ENCODE measurements around the gene TUFM. TPM values are rescaled to one million over a fixed set of nuclear protein-coding genes. Genes with fewer than 3 reads are reported as not detected.

The TUFM gene
- total RNA-seq, 4 donors from 2014 or later: 51.5 to 120 (median 79.9) TPM

DNA sequence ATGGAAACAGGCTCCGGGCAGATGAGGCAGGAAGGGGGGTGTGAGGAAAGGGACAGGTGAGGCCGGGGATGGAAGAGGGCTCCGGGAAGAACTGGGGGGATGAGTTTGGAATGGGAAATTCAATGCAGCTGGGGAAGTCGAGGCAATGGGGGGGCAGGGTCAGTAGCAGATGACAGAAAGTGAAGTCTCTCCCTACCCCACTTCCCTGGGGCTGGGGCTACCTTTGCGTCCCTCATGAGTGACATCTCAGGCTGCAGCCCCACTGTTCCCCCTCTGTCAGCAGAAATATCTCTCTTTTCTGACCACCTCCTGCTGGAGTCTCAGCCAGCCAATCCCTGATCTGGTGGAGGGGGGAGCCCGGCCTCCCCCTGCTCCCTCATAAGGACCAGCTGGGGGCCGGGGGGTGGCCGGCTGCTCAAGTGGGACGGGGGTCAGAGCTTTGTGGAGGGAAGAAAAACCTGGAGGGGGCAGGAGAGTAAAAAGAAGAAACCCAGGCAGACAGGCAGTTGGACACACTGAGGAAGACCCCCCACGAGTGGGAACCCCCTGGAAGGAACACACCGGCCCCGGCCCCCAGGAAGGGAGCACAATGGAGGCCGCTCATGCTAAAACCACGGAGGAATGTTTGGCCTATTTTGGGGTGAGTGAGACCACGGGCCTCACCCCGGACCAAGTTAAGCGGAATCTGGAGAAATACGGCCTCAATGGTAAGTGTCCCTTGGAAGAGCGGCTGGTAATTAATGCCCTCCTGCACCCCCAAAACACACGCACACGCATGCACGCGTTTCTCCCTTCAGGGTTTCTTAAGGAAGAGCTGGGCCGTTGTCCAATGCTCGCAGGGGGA is 32.2 kb upstream of the TUFM start, which contains the start of gene ATP2A1:
ATP2A1 (plus strand) TSS at position 406 of the 844 bp plus-strand sequence; CDS start at position 590, 184 bp downstream.
- TF ChIP-seq CTCF (IDR thresholded peaks at IDR 0.05; ENCODE audit: low read depth): no peak

- TF ChIP-seq CTCF (IDR thresholded peaks at IDR 0.05; ENCODE audit: low read depth): no peak
These were observed 31.5 kb upstream of the TUFM start for GRCh38 chr16:28877655-28878000.

DNA sequence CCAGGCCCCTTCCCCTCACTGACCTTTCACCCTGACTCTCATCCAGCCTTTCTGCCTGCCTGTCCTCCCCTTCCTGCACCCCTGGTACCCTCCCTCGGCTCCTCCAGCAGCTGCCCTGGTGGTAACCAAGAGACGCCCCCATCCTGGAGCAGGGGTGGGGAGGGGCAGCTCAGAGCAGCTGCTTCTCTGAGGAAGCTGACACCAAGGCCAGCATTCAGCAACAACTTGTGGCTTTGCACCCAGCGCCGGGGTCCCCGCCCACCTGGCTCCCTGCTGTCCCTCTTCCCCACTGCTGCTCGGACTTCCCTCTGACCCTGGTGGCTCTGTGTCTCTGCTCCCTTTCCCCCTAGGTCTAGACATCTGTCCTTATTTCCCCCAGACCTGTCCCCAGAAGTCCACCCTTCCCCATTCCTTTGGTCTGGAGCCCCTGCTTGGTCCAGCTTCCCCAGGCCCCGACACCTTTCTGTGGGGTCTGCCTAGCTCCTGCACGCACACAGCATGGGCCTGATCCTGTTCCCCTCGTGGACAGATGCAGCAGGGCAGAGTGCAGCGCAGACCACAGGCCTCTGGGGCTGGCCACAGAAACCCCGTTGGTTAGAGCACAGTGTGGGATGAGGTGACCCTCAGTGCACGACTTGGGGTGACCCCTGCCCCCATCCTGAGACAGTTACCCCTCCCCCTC is 31.0 kb upstream of the TUFM start:
- TF ChIP-seq CTCF (IDR thresholded peaks at IDR 0.05; ENCODE audit: low read depth): no peak

DNA sequence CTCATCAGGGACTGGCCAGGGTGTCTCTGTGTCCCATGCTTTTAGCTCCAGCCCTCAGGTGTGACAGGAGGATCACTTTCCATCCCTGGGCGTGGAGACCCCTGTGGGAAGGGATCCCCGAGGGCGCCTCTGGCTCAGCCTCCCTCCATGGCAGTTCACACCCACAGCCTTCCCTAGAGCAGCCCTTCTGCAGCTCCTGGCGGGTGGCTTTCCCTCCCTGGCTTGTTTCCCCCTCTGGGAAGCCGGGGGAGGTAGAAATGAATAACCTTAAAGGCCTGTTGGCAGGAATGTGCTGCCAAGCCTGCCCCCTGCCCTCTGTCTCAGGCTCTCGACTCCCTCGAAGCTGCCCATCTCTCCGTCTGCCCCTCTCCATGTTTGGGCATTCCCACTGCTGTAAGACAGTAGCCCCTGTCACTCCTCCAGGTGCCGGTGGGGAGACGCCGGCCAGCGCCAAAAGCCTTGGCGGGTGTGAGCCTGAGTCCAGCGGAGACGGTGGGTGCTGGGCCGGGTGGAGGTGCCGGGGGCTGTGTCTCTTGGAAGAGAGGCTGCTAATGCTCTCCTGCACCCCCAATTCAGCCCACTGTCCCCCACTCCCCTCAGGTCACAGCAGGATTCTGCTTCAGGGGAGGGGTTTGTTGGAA is 30.0 kb upstream of the TUFM start:
- no peak for TF ChIP-seq CTCF (IDR thresholded peaks at IDR 0.05; ENCODE audit: low read depth)

GRCh38 chr16:28875134-28876018 is 29.2 kb upstream of the TUFM start:
- TF ChIP-seq CTCF (IDR thresholded peaks at IDR 0.05; ENCODE audit: low read depth): no peak

DNA sequence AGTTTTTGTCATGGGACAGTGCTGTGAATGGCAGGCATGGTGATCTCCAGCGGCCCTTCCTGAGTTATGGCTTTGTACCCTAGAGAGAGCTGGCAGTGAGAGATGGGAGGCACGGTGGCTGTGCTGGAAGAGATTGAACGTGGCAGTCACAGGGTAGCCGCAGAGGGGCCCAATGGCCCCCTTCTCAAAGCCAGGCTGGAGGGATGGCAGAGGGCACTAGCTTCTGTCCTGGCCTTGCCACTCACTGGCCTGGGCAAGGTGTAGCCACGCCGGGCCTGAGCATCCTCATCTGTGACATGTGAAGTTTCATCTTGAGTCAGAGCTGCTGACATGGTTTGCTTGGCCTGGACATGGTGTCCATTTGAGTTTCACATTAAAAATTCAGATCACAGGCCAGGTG is 28.3 kb upstream of the TUFM start:
- no peak for TF ChIP-seq CTCF (IDR thresholded peaks at IDR 0.05; ENCODE audit: low read depth)
